GM20431 (cell line): ENCODE data around the gene TJP3.

Experiments used
- in situ Hi-C: fragments of 300-500 bp; cut with MseI, MboI; formaldehyde crosslinking; loops from one replicate; pipeline ENCODE4 v1.15.0; 2020; ENCODE audit warnings: low sequenced_read_pairs; ENCODE audit not compliant: unreplicated experiment

Gene TJP3

GRCh38 chr19:3687774-3688706 lies 20.1 kb upstream of the TJP3 start:
- in situ Hi-C loops, result no loop called here

- in situ Hi-C loops, result no loop called here
Observed at GRCh38 chr19:3690551-3691371, 17.4 kb upstream of the TJP3 start.

GRCh38 chr19:3691372-3691716 lies 16.8 kb upstream of the TJP3 start:
- in situ Hi-C loops, result no loop called here

GRCh38 chr19:3691726-3692125 lies 16.5 kb upstream of the TJP3 start:
- in situ Hi-C loops, result no loop called here

- in situ Hi-C loops, result no loop called here
Observed at GRCh38 chr19:3692141-3693024, 15.8 kb upstream of the TJP3 start.

GRCh38 chr19:3693025-3693925 lies 14.9 kb upstream of the TJP3 start:
- in situ Hi-C loops, result no loop called here

GRCh38 chr19:3694361-3695123 lies 13.6 kb upstream of the TJP3 start:
- in situ Hi-C loops, result no loop called here

- in situ Hi-C loops, result no loop called here
Observed at GRCh38 chr19:3695124-3695733, 13.0 kb upstream of the TJP3 start.

- in situ Hi-C loops, result no loop called here
Observed at GRCh38 chr19:3695986-3696659, 12.1 kb upstream of the TJP3 start.

GRCh38 chr19:3696660-3696995 lies 11.6 kb upstream of the TJP3 start:
- in situ Hi-C loops, result no loop called here

GRCh38 chr19:3697094-3697493 lies 11.1 kb upstream of the TJP3 start:
- in situ Hi-C loops, result no loop called here

GRCh38 chr19:3697671-3698385 lies 10.4 kb upstream of the TJP3 start:
- in situ Hi-C loops, result no loop called here

GRCh38 chr19:3698386-3698950 lies 9.7 kb upstream of the TJP3 start:
- in situ Hi-C loops, result no loop called here

- in situ Hi-C loops, result no loop called here
Observed at GRCh38 chr19:3698974-3699740, 9.0 kb upstream of the TJP3 start.

GRCh38 chr19:3699741-3700241 lies 8.4 kb upstream of the TJP3 start:
- in situ Hi-C loops, result no loop called here
